ENCODE measurements around the gene RBMS1. TPM values are rescaled to one million over a fixed set of nuclear protein-coding genes. Genes with fewer than 3 reads are reported as not detected.

Gene RBMS1
- total RNA-seq, 1 experiment from 2014 or later: 65.4 TPM

DNA sequence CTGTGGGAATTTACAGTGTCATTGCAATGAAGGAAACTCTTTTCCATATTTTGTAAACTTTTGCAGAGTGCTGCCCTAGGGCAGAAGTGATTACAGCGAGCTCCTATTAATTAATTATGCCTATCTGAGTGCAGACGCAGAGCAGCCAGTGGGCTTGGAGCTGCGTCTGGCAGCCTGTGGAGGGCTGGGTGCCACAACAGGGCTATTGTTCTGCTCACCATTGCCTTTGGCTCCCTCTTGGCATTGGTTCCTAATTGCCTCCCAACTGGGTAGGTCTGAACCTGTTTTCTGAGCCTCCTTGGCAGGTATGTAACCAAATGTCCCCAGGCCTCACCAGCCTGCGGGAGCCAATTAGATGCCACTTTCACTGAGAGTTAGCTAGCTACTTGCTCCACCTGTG is 267.9 kb downstream of the RBMS1 start:
- intact Hi-C loops (cut with micrococcal nuclease): loop anchor here (10.0 kb wide), 1 partner anchor 179 kb away; no protein-coding TSS in a partner anchor
- H3K27me3 Mint-ChIP-seq (ENCODE audit: insufficient read depth, unreplicated experiment): no peaks in the 10 kb centered on the region
- no TSS peak for BruUV-seq (replicated peaks)
- H3K9me3 Mint-ChIP-seq (ENCODE audit: unreplicated experiment): no peaks in the 10 kb centered on the region
- no peak overlapping the region for H3K4me3 Mint-ChIP-seq (ENCODE audit: unreplicated experiment)
- POLR2A ChIA-PET: interaction anchor here (1.0 to 15.1 kb wide), 7 partner anchors 15 to 126 kb away, joined by 3 to 212 read pairs (median 4); no protein-coding TSS in a partner anchor
- TF ChIP-seq, protein P1, sequence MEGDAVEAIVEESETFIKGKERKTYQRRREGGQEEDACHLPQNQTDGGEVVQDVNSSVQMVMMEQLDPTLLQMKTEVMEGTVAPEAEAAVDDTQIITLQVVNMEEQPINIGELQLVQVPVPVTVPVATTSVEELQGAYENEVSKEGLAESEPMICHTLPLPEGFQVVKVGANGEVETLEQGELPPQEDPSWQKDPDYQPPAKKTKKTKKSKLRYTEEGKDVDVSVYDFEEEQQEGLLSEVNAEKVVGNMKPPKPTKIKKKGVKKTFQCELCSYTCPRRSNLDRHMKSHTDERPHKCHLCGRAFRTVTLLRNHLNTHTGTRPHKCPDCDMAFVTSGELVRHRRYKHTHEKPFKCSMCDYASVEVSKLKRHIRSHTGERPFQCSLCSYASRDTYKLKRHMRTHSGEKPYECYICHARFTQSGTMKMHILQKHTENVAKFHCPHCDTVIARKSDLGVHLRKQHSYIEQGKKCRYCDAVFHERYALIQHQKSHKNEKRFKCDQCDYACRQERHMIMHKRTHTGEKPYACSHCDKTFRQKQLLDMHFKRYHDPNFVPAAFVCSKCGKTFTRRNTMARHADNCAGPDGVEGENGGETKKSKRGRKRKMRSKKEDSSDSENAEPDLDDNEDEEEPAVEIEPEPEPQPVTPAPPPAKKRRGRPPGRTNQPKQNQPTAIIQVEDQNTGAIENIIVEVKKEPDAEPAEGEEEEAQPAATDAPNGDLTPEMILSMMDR (IDR thresholded peaks at IDR 0.05; ENCODE audit: unreplicated experiment): no peak
- H3K4me1 Mint-ChIP-seq (ENCODE audit: insufficient read depth, unreplicated experiment): peaks cover 90% of the 10 kb centered on the region
- peaks cover 6% of the 10 kb centered on the region for H3K36me3 Mint-ChIP-seq (ENCODE audit: insufficient read depth, unreplicated experiment)
- DNase-seq (ENCODE audit: unreplicated experiment): peak; percentile 89
- CTCF ChIA-PET: interaction anchor here (0.5 to 5.3 kb wide), 11 partner anchors 12 to 769 kb away, joined by 3 to 31 read pairs (median 3); no protein-coding TSS in a partner anchor
- peak overlapping the region; percentile 99 for H3K27ac Mint-ChIP-seq (ENCODE audit: low read depth, unreplicated experiment)

DNA sequence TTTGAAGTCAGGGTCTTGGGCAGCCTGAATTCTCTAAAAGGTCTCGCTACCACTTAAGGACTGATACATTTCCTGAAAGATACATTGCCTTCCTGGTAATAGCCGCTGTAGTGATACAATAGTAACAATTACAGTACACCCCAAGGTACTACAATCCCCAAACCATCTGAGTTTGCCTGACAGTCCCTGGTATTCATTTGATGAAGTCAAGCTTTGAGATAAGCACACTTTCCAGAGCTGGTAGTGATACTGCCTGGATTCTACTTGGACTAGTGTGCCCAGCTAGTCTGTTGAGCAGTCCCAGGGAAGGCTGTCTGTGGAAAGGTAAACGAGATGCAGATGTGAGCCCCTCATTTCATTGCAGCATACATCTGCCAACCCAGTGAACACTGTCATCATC is 269.1 kb downstream of the RBMS1 start:
- TF ChIP-seq, protein P1 (IDR thresholded peaks at IDR 0.05; ENCODE audit: unreplicated experiment): no peak
- BruUV-seq (replicated peaks): no TSS peak
- H3K27ac Mint-ChIP-seq (ENCODE audit: low read depth, unreplicated experiment): peak overlapping the region; percentile 99
- H3K4me1 Mint-ChIP-seq (ENCODE audit: insufficient read depth, unreplicated experiment): peaks cover 92% of the 10 kb centered on the region
- intact Hi-C loops (cut with micrococcal nuclease): loop anchor here (10.0 kb wide), 1 partner anchor 180 kb away; no protein-coding TSS in a partner anchor
- H3K36me3 Mint-ChIP-seq (ENCODE audit: insufficient read depth, unreplicated experiment): peaks cover 6% of the 10 kb centered on the region
- H3K9me3 Mint-ChIP-seq (ENCODE audit: unreplicated experiment): no peaks in the 10 kb centered on the region
- H3K27me3 Mint-ChIP-seq (ENCODE audit: insufficient read depth, unreplicated experiment): no peaks in the 10 kb centered on the region
- ChIA-PET POLR2A (interaction anchor here (0.9 to 15.1 kb wide), 9 partner anchors 10 to 509 kb away, joined by 3 to 212 read pairs (median 4); partner anchors contain the start of gene ITGB6), CTCF (interaction anchor here (1.1 to 1.4 kb wide), 3 partner anchors 15 to 39 kb away, joined by 3 to 7 read pairs (median 3); no protein-coding TSS in a partner anchor)
- DNase-seq (ENCODE audit: unreplicated experiment): no peak
- peak overlapping the region; percentile 48 for H3K4me3 Mint-ChIP-seq (ENCODE audit: unreplicated experiment)

DNA sequence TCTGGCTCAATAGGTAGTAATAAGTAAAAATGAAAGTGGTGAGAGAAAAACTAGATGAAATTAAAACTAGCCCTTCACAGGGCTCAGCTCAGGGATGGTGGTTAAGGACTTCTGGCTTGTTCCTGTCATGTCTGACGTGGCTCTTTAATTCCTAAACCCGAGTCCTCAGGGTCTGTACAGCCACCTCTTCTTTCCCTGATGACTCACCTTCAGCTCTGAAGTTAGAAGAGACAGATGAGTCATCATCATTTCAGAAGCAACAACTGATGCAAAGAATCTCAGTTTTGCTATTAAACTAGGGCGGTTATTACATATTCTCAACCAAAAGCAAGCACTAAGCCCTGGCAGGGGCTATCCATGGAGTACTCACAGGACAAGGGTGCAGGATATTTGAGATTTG is 269.5 kb downstream of the RBMS1 start:
- H3K27ac Mint-ChIP-seq (ENCODE audit: low read depth, unreplicated experiment): peak overlapping the region; percentile 99
- no peaks in the 10 kb centered on the region for H3K9me3 Mint-ChIP-seq (ENCODE audit: unreplicated experiment)
- H3K36me3 Mint-ChIP-seq (ENCODE audit: insufficient read depth, unreplicated experiment): peaks cover 6% of the 10 kb centered on the region
- BruUV-seq (replicated peaks): no TSS peak
- DNase-seq (ENCODE audit: unreplicated experiment): peak; percentile 97
- CTCF ChIA-PET: interaction anchor here (0.7 to 1.4 kb wide), 2 partner anchors 14 to 17 kb away, joined by 3 to 7 read pairs; no protein-coding TSS in a partner anchor
- H3K4me3 Mint-ChIP-seq (ENCODE audit: unreplicated experiment): peak overlapping the region; percentile 48
- peaks cover 92% of the 10 kb centered on the region for H3K4me1 Mint-ChIP-seq (ENCODE audit: insufficient read depth, unreplicated experiment)
- POLR2A ChIA-PET: interaction anchor here (0.7 to 15.1 kb wide), 10 partner anchors 11 to 93 kb away, joined by 3 to 212 read pairs (median 4); partner anchors contain the start of gene ITGB6
- intact Hi-C loops (cut with micrococcal nuclease): loop anchor here (10.0 kb wide), 1 partner anchor 181 kb away; no protein-coding TSS in a partner anchor
- no peaks in the 10 kb centered on the region for H3K27me3 Mint-ChIP-seq (ENCODE audit: insufficient read depth, unreplicated experiment)
- TF ChIP-seq, protein P1 (IDR thresholded peaks at IDR 0.05; ENCODE audit: unreplicated experiment): no peak

DNA sequence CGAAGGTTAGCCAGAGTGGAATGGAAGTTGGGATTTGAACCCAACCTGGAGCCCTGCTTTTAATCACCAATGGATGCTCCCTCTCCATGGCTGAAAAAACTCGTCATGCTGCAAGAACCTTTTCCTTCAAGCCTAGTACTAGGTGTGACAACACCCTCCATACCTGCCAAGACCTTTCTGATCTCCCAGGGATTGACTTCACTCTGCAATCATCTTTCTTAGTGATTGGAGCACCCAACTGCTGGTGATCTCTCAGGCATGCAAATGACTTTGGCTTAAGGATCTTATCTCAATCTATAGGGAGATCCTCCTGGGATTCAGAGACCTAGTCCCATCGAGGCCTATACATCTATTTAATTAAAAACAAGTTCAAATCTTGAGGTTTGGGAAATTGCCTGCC is 270.0 kb downstream of the RBMS1 start:
- Mint-ChIP-seq H3K4me1 (ENCODE audit: insufficient read depth, unreplicated experiment) (peaks cover 87% of the 10 kb centered on the region), H3K4me3 (ENCODE audit: unreplicated experiment) (no peak overlapping the region), H3K36me3 (ENCODE audit: insufficient read depth, unreplicated experiment) (peaks cover 6% of the 10 kb centered on the region), H3K27me3 (ENCODE audit: insufficient read depth, unreplicated experiment) (no peaks in the 10 kb centered on the region), H3K27ac (ENCODE audit: low read depth, unreplicated experiment) (peak overlapping the region; percentile 99), H3K9me3 (ENCODE audit: unreplicated experiment) (no peaks in the 10 kb centered on the region)
- ChIA-PET POLR2A (interaction anchor here (0.7 to 15.1 kb wide), 10 partner anchors 11 to 93 kb away, joined by 3 to 212 read pairs (median 4); partner anchors contain the start of gene ITGB6), CTCF (interaction anchor here (0.7 to 1.4 kb wide), 2 partner anchors 14 to 17 kb away, joined by 3 to 7 read pairs; no protein-coding TSS in a partner anchor)
- TF ChIP-seq, protein P1 (IDR thresholded peaks at IDR 0.05; ENCODE audit: unreplicated experiment): no peak
- BruUV-seq (replicated peaks): no TSS peak
- no peak for DNase-seq (ENCODE audit: unreplicated experiment)
- intact Hi-C loops (cut with micrococcal nuclease): loop anchor here (10.0 kb wide), 1 partner anchor 181 kb away; no protein-coding TSS in a partner anchor
